Kidney epithelial cell (primary cell): ENCODE results near the gene HMGCR. TPM values are rescaled to one million over a fixed set of nuclear protein-coding genes. Genes with fewer than 3 reads are reported as not detected.
"Not testable (repeated sequence)": the region's sequence is repeated elsewhere in the genome, so short reads cannot be mapped to it uniquely, and the experiment has no call there.

ENCODE experiments used
- DNase-seq: peaks from one replicate; pipeline ENCODE4 v3.0.0-alpha.2; 2010; ENCODE audit warnings: low read depth
- H3K27me3 ChIP-seq: 2 replicates; pipeline ENCODE4 v1.6.0; 2011; ENCODE audit warnings: low read length; ENCODE audit not compliant: control insufficient read depth, insufficient read depth
- H3K36me3 ChIP-seq: 2 replicates; pipeline ENCODE4 v1.5.1; 2011; ENCODE audit warnings: low read length; ENCODE audit not compliant: control insufficient read depth, insufficient read depth
- H3K4me3 ChIP-seq: 2 replicates; pipeline ENCODE4 v1.5.1; 2011; ENCODE audit warnings: low read depth, mild to moderate bottlenecking, control low read depth, low read length
- CTCF ChIP-seq: IDR thresholded peaks from 2 replicates; pipeline ENCODE4 v1.5.1; 2011; ENCODE audit warnings: mild to moderate bottlenecking, moderate library complexity, low read length, control low read depth, inconsistent platforms; ENCODE audit not compliant: insufficient read depth, poor library complexity, severe bottlenecking
- total RNA-seq: library from RNA; depleted of rRNA; stranded (reverse); fragments of >200 nt; gene quantifications from 2 replicates; pipeline ENCODE4 v1.2.3, GENCODE V29; 2015

Gene HMGCR
- 67.8 and 144 TPM in 2 replicates for total RNA-seq

GRCh38 chr5:75336615-75337336 lies at the start of gene HMGCR:
Gene HMGCR, plus strand, starts transcription at chr5:75337220. Its CDS starts 5,386 bp downstream, at chr5:75342606.
- H3K36me3 ChIP-seq, result no peaks in the 10 kb centered on the region
- no peaks in the 10 kb centered on the region for H3K27me3 ChIP-seq
- TF ChIP-seq CTCF, result peak; percentile 27
- DNase-seq, result peak; percentile 99
- peak within 1 kb of the TSS; percentile 71 for H3K4me3 ChIP-seq

GRCh38 chr5:75291844-75292243 lies 45.2 kb upstream of the HMGCR start:
- not testable (repeated sequence) for H3K36me3 ChIP-seq, DNase-seq, H3K4me3 ChIP-seq, H3K27me3 ChIP-seq

- Histone ChIP-seq H3K36me3 (no peaks in the 10 kb centered on the region), H3K27me3 (no peaks in the 10 kb centered on the region), H3K4me3 (no peak overlapping the region)
- DNase-seq, result no peak
- no peak for TF ChIP-seq CTCF
Measured at GRCh38 chr5:75300084-75300483, 36.9 kb upstream of the HMGCR start.

- no peak for DNase-seq
Measured at GRCh38 chr5:75303419-75303818, 33.6 kb upstream of the HMGCR start.

GRCh38 chr5:75304486-75304885 lies 32.5 kb upstream of the HMGCR start:
- H3K36me3 ChIP-seq, DNase-seq, H3K27me3 ChIP-seq, H3K4me3 ChIP-seq: not testable (repeated sequence)

More at GRCh38 chr5:75303419-75303818, 33.6 kb upstream of the HMGCR start:
- H3K4me3 ChIP-seq, result no peak overlapping the region
- H3K27me3 ChIP-seq, result no peaks in the 10 kb centered on the region
- TF ChIP-seq CTCF, result no peak
- no peaks in the 10 kb centered on the region for H3K36me3 ChIP-seq

GRCh38 chr5:75306746-75307145 lies 30.3 kb upstream of the HMGCR start:
- DNase-seq, result no peak

More at GRCh38 chr5:75306746-75307145, 30.3 kb upstream of the HMGCR start:
- Histone ChIP-seq H3K36me3 (no peaks in the 10 kb centered on the region), H3K27me3 (no peaks in the 10 kb centered on the region), H3K4me3 (no peak overlapping the region)
- no peak for TF ChIP-seq CTCF
